ENCODE data around the gene ENTHD1.

DNA sequence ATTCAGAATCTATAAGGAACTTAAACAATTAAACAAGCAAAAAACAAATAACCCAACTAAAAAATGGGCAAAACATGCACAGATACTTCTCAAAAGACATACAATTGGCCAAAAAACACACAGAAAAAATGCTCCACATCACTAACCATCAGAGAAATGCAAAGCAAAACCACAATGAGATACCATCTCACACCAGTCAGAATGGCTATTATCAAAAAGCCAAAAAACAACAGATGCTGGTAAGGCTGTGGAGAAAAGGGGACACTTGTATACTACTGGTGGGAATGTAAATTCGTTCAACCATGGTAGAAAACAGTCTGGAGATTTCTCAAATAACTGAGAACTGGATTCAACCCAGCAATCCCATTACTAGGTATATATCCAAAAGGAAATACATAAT is 24.8 kb downstream of the ENTHD1 start:
- TF ChIP-seq POLR2A (IDR thresholded peaks at IDR 0.05; ENCODE audit: low read depth, low read length), result no peak
- TF ChIP-seq TAF1 (IDR thresholded peaks at IDR 0.05; ENCODE audit: borderline replicate concordance, low read depth, low read length), result no peak
